ENCODE data around the gene COA5.
"Not testable (repeated sequence)": the region's sequence is repeated elsewhere in the genome, so short reads cannot be mapped to it uniquely, and the experiment has no call there.

The COA5 gene

GRCh38 chr2:98605076-98605475 is 3.2 kb downstream of the COA5 start:
- DNase-seq = no peak

DNA sequence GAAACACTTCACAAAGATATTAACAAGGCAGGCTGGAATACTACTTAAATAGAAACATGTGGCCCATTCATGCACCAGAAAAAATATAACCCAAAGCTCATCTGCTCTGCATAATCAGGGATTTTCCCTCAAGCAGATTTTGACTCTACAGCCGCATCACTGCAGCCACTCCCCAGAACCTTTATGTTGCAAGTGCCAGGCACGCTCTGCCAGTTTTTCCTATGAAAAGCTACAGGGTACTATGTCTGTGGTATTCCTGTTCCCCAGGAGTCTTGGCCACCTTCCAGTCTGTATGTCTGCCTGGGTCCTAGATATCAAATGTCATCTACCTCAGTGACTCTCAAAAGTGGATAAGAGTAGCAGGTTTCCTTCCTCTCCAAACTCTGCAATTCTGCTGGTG is 3.8 kb downstream of the COA5 start:
- no peak for DNase-seq

- DNase-seq = no peak
Observed at GRCh38 chr2:98601532-98602132, 6.7 kb downstream of the COA5 start.

- no peak for DNase-seq
Observed at GRCh38 chr2:98598781-98599428, 9.4 kb downstream of the COA5 start.

DNA sequence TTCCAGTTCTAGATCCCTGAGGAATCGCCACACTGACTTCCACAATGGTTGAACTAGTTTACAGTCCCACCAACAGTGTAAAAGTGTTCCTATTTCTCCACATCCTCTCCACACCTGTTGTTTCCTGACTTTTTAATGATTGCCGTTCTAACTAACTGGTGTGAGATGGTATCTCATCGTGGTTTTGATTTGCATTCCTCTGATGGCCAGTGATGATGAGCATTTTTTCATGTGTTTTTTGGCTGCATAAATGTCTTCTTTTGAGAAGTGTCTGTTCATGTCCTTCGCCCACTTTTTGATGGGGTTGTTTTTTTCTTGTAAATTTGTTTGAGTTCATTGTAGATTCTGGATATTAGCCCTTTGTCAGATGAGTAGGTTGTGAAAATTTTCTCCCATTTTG is 13.6 kb downstream of the COA5 start:
- not testable (repeated sequence) for DNase-seq

DNA sequence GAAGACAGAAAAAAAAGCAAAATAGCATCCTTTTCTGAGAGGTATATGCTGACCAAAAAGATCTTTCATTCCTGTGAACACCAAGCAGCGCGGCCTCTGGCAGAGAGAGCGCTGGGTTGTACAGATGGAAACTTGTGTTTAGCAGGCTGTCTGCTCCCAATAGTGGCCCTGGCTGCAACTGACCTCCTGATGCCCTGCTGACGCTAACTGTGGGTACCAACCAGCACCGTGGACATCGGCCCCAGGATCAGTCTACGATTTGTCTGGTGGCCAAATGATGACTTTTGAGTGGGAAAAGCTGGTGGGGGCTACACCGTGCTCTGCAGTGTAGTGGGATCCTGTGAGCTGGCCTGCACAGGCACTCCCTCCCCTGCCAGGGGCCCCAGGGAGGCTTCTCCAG is 15.7 kb downstream of the COA5 start:
- DNase-seq = no peak

DNA sequence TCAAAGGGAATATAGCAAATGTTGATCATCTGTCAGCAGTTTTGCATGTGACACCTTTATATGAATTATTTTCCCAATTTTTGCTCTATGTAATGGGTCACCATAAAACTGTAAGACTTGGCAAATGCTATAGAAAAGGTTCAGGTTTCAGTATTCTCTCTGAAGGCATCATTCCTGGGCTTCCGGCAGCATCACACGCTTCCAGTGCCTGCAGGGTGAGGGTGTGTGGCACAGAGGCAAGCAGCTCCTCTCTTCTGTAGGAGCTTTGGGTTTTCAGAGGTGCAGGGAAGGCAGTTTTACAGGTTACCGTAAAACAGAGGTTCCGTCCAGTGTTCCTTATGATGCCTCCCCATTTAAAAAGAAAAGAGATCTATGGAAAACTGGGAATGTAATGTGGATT is 18.8 kb downstream of the COA5 start:
- DNase-seq = no peak

DNA sequence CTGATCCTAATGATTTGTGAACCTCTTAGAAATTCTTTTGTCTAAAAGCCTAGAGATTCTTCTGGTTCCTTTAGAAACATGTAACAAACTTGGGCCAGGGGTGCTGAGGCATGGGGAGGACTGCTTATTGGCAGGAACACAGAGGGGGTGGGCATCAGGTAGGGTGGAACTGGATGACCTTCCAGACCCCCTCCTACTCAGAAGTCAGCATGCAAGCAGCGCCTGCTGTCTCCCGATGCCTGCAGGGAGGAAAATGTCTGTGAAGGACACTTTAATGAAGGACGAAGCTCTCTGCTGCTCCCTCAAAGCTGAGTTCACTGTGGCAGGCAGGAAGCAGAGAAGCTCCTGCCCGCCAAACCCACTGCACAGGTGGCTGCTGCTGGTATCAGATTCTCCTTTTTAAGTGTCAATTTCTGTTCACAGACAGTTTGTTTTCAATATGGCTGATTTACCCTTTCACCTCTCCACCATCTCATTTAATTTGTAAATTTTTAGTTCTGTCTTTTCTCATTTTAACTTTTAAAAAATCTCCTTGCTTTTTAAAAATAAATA is 19.4 kb downstream of the COA5 start:
- DNase-seq = no peak

GRCh38 chr2:98586551-98587140 is 21.7 kb downstream of the COA5 start:
- no peak for DNase-seq

DNA sequence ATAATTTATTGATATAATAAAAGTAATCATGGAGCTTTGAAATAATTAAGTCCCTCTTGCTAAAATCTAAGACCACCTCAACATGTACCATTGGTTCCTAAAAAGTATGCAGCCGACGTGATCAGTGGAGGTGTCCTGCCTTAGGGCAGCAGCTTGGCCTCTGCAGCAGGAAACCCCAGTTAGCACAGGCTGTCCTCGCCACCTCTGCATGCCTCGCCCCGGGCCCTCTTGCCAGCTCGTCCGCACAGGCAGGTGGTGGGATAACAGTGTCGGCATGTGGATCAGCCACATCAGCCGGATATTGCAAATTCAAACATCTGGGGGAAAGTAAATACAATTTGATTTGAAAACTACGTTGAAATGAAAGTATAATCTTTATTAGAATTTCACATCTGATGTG is 22.9 kb downstream of the COA5 start:
- no peak for DNase-seq

- no peak for DNase-seq
Observed at GRCh38 chr2:98583816-98584618, 24.3 kb downstream of the COA5 start.

GRCh38 chr2:98583276-98583675 is 25.0 kb downstream of the COA5 start:
- no peak for DNase-seq

DNA sequence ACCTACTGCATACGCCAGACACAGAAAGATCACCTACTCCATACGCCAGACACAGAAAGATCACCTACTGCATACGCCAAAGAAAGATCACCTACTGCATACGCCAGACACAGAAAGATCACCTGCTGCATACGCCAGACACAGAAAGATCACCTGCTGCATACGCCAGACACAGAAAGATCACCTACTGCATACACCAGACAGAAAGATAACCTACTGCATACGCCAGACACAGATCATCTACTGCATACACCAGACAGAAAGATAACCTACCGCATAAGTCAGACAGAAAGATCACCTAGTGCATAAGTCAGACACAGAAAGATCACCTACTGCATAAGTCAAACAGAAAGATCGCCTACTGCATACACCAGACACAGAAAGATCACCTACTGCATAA is 25.8 kb downstream of the COA5 start:
- DNase-seq = no peak

DNA sequence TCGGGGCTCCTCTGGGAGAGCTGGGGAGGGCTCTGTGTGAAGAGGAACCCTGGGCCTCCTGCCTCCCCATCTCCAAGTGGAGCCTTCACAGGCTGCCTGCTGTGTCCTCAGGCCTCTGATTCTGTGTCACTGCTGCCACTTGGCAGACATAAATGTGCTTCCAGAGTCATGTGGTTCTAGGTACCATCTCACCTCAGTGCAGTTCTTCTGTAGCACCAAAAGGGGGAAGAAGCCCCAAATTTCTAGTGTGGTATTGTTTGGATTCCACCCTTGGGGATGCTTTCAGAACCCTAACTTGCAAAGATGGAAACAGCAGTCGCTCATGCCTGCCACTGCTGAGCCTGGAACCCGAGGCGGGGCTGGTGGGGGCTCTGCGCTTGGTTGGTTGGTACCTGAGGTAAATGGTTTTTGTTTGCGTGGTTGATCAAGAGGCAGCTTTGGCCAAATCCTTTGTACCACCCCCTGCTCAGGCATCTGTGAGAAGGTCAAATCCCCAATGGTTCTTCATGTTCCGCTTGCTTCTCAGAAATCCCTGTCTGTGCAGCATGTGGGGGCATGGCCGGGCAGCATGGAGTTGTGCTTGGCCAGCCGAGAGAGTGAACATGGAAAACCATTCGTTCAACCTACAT is 27.5 kb downstream of the COA5 start:
- DNase-seq = no peak

DNA sequence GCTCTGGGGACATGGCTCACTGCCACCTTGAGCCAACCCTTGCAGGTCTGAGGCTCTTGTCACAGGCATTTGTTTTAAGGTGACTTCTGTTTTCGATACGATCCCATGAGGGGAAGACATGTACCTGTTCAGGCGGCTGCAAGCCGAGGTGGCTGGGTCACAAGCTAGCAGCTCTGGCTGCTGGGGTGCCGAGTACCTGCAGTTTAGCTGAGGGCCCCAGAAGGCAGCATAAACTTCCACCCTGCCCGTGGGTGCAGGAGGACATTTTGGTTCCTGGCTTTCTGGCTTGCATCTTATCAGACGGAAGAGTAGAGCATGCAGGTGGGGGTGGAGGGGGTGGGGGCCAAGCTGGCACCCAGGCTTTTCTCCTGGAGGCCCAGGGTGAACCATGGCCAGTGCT is 28.4 kb downstream of the COA5 start:
- DNase-seq = no peak

DNA sequence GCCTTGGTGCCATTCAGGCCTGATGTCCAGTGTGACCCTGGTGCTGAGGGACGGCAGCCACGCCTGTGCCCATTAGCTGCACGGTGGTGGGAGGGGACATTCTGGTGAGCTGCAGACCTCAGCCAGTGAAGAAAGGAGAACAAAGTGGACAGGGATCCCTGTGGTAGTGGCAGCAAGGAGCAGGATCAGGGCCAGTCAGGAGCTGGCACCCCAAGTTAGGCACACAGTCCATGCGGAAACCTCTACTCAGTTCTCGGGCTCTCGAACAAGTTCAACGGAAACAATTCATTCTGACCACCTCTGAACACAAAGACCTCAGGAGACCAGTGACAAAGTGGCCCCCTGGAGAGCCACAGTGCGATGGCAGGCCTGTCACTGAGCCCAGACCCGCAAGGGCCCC is 30.1 kb downstream of the COA5 start:
- no peak for DNase-seq

- no peak for DNase-seq
Observed at GRCh38 chr2:98577313-98577712, 31.0 kb downstream of the COA5 start.

DNA sequence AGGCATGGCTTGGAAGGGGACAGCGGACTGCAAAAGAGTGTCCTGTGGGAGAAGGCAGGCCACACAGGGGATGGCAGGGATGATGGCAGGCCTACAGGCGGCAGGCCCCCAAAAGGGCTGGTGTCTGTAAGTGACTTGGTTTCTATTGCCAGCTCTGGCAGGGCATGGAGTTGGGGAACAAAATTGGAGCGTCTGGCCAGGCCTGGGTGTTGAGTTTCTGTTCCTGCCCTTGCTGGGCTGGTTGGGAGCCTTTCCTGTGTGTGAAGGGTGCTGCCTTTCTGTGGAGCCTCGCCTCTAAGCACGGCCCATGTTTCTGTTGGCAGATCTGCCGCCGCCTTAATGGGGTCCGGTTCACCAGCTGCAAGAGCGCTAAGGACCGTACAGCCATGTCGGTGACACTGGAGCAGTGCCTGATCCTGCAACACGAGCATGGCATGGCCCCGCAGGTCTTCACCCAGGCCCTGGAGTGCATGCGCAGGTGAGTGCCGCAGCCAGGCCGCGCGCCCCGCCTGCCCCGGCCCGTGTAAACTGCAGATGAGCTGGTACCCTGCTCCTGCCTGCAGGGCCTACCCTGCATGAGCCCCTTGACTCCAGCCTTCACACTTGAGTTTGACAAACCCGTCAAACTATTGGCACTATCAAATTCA is 31.5 kb downstream of the COA5 start:
- no peak for DNase-seq

DNA sequence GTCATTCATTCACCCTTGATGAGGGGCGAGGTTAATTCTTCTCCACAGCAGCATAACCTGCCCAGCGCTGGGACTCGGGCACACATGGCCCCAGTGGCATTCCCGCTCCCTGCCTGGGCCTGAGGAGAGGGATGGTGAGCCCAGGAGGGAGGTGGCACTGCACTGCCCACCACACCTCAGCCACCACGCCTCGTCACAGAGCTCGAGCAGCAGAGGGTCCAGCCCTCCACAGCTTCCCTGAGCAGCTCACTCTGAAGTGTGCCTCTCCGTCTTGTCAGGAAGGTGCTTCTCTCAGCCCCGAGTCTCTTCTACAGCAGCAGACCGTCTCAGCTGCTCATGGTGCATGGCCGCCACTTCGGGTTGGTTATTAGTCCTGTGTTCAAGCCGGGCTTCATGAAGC is 34.9 kb downstream of the COA5 start:
- no peak for DNase-seq

GRCh38 chr2:98572676-98573075 is 35.6 kb downstream of the COA5 start:
- DNase-seq = no peak

GRCh38 chr2:98572211-98572610 is 36.1 kb downstream of the COA5 start:
- DNase-seq = no peak

GRCh38 chr2:98571796-98572195 is 36.5 kb downstream of the COA5 start:
- DNase-seq = no peak
